ENCODE data around the gene TRMO. TPM values are rescaled to one million over a fixed set of nuclear protein-coding genes. Genes with fewer than 3 reads are reported as not detected.

Gene TRMO
- total RNA-seq, 1 experiment from 2014 or later, result 10.4 TPM

GRCh38 chr9:97936998-97937397 lies 14.7 kb upstream of the TRMO start:
- no peak for ATAC-seq
- DNase-seq (ENCODE audit: low read depth, low spot score), result no peak
- ChIA-PET CTCF (interaction anchor here (0.5 kb wide), 1 partner anchor 84 kb away, joined by 3 read pairs; no protein-coding TSS in a partner anchor), POLR2A (no interaction called here)
- Histone ChIP-seq H3K36me3 (ENCODE audit: control insufficient read depth, insufficient read depth, low read length) (no peaks in the 10 kb centered on the region), H3K27ac (ENCODE audit: low read length) (no peak overlapping the region), H3K9me3 (ENCODE audit: control insufficient read depth, insufficient read depth, low read depth, low read length) (no peaks in the 10 kb centered on the region), H3K4me1 (ENCODE audit: control insufficient read depth, insufficient read depth, low read length) (no peaks in the 10 kb centered on the region), H3K27me3 (ENCODE audit: control insufficient read depth, insufficient read depth, low read length) (peaks cover 7% of the 10 kb centered on the region), H3K4me3 (ENCODE audit: low read depth in 2 of 2, low read length in 2 of 2) (no peak overlapping the region)
- intact Hi-C loops (cut with micrococcal nuclease; ENCODE audit: unreplicated experiment), result no loop called here
- TF ChIP-seq TCF7L2 (IDR thresholded peaks at IDR 0.05; ENCODE audit: low read depth, low read length), result no peak
- TF ChIP-seq SIN3A (IDR thresholded peaks at IDR 0.05; ENCODE audit: borderline replicate concordance, insufficient read depth, low read depth, low read length), result no peak
- no peak for TF ChIP-seq CTCF (IDR thresholded peaks at IDR 0.05)
- no TSS peak for BruUV-seq (replicated peaks)
- in situ Hi-C loops (cut with HindIII; ENCODE audit: low pct_unique_long_range_greater_than_20kb, low sequenced_read_pairs), result no loop called here

GRCh38 chr9:97935276-97935675 lies 13.0 kb upstream of the TRMO start:
- no TSS peak for BruUV-seq (replicated peaks)
- no peak for DNase-seq (ENCODE audit: low read depth, low spot score)
- ChIA-PET POLR2A (no interaction called here), CTCF (no interaction called here)
- no peak overlapping the region for H3K4me3 ChIP-seq (ENCODE audit: low read depth in 2 of 2, low read length in 2 of 2)
- no peaks in the 10 kb centered on the region for H3K9me3 ChIP-seq (ENCODE audit: control insufficient read depth, insufficient read depth, low read depth, low read length)
- no peak for ATAC-seq
- peaks cover 7% of the 10 kb centered on the region for H3K27me3 ChIP-seq (ENCODE audit: control insufficient read depth, insufficient read depth, low read length)
- TF ChIP-seq TCF7L2 (IDR thresholded peaks at IDR 0.05; ENCODE audit: low read depth, low read length) (no peak), SIN3A (IDR thresholded peaks at IDR 0.05; ENCODE audit: borderline replicate concordance, insufficient read depth, low read depth, low read length) (no peak)
- H3K4me1 ChIP-seq (ENCODE audit: control insufficient read depth, insufficient read depth, low read length), result no peaks in the 10 kb centered on the region
- intact Hi-C loops (cut with micrococcal nuclease; ENCODE audit: unreplicated experiment) (no loop called here), in situ Hi-C loops (cut with HindIII; ENCODE audit: low pct_unique_long_range_greater_than_20kb, low sequenced_read_pairs) (no loop called here)
- no peak overlapping the region for H3K27ac ChIP-seq (ENCODE audit: low read length)
- H3K36me3 ChIP-seq (ENCODE audit: control insufficient read depth, insufficient read depth, low read length), result no peaks in the 10 kb centered on the region

- no peak overlapping the region for H3K4me3 ChIP-seq (ENCODE audit: low read depth in 2 of 2, low read length in 2 of 2)
- CTCF ChIA-PET, result no interaction called here
- no peak for TF ChIP-seq REST (IDR thresholded peaks at IDR 0.05; ENCODE audit: insufficient read depth in 1 of 2, low read depth in 2 of 2, low read length in 1 of 2)
- TF ChIP-seq CTCF (IDR thresholded peaks at IDR 0.05), result no peak
- TF ChIP-seq POLR2AphosphoS5 (IDR thresholded peaks at IDR 0.05; ENCODE audit: low read depth, low read length), result no peak
- no peak for TF ChIP-seq TCF7L2 (IDR thresholded peaks at IDR 0.05; ENCODE audit: low read depth, low read length)
- TF ChIP-seq SIN3A (IDR thresholded peaks at IDR 0.05; ENCODE audit: borderline replicate concordance, insufficient read depth, low read depth, low read length), result no peak
- no peaks in the 10 kb centered on the region for H3K4me1 ChIP-seq (ENCODE audit: control insufficient read depth, insufficient read depth, low read length)
- H3K27ac ChIP-seq (ENCODE audit: low read length), result no peak overlapping the region
- intact Hi-C loops (cut with micrococcal nuclease; ENCODE audit: unreplicated experiment), result no loop called here
- in situ Hi-C loops (cut with HindIII; ENCODE audit: low pct_unique_long_range_greater_than_20kb, low sequenced_read_pairs), result no loop called here
- BruUV-seq (replicated peaks), result no TSS peak
- POLR2A ChIA-PET, result no interaction called here
- DNase-seq (ENCODE audit: low read depth, low spot score) (no peak), ATAC-seq (no peak)
- peaks cover 7% of the 10 kb centered on the region for H3K27me3 ChIP-seq (ENCODE audit: control insufficient read depth, insufficient read depth, low read length)
- H3K36me3 ChIP-seq (ENCODE audit: control insufficient read depth, insufficient read depth, low read length), result no peaks in the 10 kb centered on the region
- no peaks in the 10 kb centered on the region for H3K9me3 ChIP-seq (ENCODE audit: control insufficient read depth, insufficient read depth, low read depth, low read length)
Observed at GRCh38 chr9:97934321-97935115, 12.2 kb upstream of the TRMO start.

Data from Panc1 (cell line).